ENCODE measurements around the gene MSRB1. TPM values are rescaled to one million over a fixed set of nuclear protein-coding genes. Genes with fewer than 3 reads are reported as not detected.

Gene MSRB1
- total and polyA plus RNA-seq, 9 of the 15 experiments (the other 6 are each of a cell fraction or from before 2014, with no cell fraction given), result 5.4 to 33.7 (median 25.7) TPM

- FAIRE-seq (no peak), ATAC-seq (no peak), DNase-seq (ENCODE audit: extremely low read depth in 1 of 4, low spot score in 3 of 4) (no peak)
- Histone ChIP-seq H3K79me2 (ENCODE audit: control insufficient read depth, insufficient read depth, low read length) (no peaks in the 10 kb centered on the region), H3K27me3 (ENCODE audit: control insufficient read depth in 2 of 2, insufficient read depth in 2 of 2, low read length in 2 of 2) (peaks cover 6 to 12% of the 10 kb centered on the region in 2 experiments; a peak in 3 of 5 replicates), H3K9me3 (replicated peaks; ENCODE audit: control insufficient read depth, insufficient read depth, low read depth, low read length) (no peaks in the 10 kb centered on the region), H2AFZ (ENCODE audit: low read depth, low read length) (no peak overlapping the region), H3K9me1 (ENCODE audit: control insufficient read depth, insufficient read depth, low read length) (no peaks in the 10 kb centered on the region), H3K4me2 (ENCODE audit: insufficient read depth, low read length) (no peak overlapping the region), H3K36me3 (ENCODE audit: control insufficient read depth, insufficient read depth, low read length) (no peaks in the 10 kb centered on the region), H4K20me1 (replicated peaks; ENCODE audit: control insufficient read depth, insufficient read depth, low read length) (0 out of 2 replicates have a peak, but pooled peaks cover 11% of the 10 kb centered on the region), H3K4me3 (no peak overlapping the region), H3K27ac (ENCODE audit: extremely low read depth, low read depth, low read length) (no peak overlapping the region), H3K9ac (ENCODE audit: insufficient read depth in 1 of 2, low read depth in 2 of 2, low read length in 2 of 2) (no peak overlapping the region), H3K4me1 (replicated peaks in 1 of 2; ENCODE audit: control insufficient read depth in 2 of 2, insufficient read depth in 2 of 2, low read length in 2 of 2) (peaks cover 13 to 45% of the 10 kb centered on the region in 2 experiments; a peak in 4 of 5 replicates)
- intact Hi-C loops (cut with micrococcal nuclease), result no loop called here
- CTCF ChIA-PET (ENCODE audit: low intra/inter-chr PET ratio), result no interaction called here
- POLR2A ChIA-PET, result interaction anchor here (0.8 to 1.2 kb wide), 4 partner anchors 20 to 149 kb away, joined by 3 to 5 read pairs (median 4); partner anchors contain the start of gene RPS2
- WGBS (ENCODE audit: insufficient coverage, low coverage, missing lambda C conversion rate), result 64% methylated on average over 5 of the region's 5 CpGs
- no TSS peak for BruUV-seq (replicated peaks)
- TF ChIP-seq SREBF2 (CRISPR knock-in tag; IDR thresholded peaks at IDR 0.05) (no peak), YBX1 (IDR thresholded peaks at IDR 0.05) (no peak), SFPQ (IDR thresholded peaks at IDR 0.05; ENCODE audit: low read depth, low read length) (no peak), PTRF (tag; IDR thresholded peaks at IDR 0.05) (no peak)
- in situ Hi-C loops (cut with MboI), result no loop called here
Observed at GRCh38 chr16:1924095-1924494, 18.9 kb downstream of the MSRB1 start.
